Caco-2 (cell line): ENCODE measurements around the gene PRCP. TPM values are rescaled to one million over a fixed set of nuclear protein-coding genes. Genes with fewer than 3 reads are reported as not detected.

ENCODE experiments used
- BruUV-seq: library from RNA; stranded (reverse); fragments of 400-500 nt; replicated peaks from 2 replicates; lab custom pipeline; 2021; lab: Mats Ljungman, UMichigan
- CTCF ChIA-PET: fragments of 300-600 bp; sonication (Branson Sonifier 250); formaldehyde crosslinking; loops from one replicate; lab custom pipeline; 2022; ENCODE audit warnings: antibody characterized with exemption; lab: Charles Lee
- POLR2A ChIA-PET: fragments of 300-600 bp; sonication (Branson Sonifier 250); formaldehyde crosslinking; loops from one replicate; lab custom pipeline; 2022; ENCODE audit warnings: antibody characterized with exemption; lab: Charles Lee
- DNase-seq, 2 experiments: peaks; one replicate each; pipeline versions ENCODE4 v3.0.0 to v3.0.0-alpha.2; 2020 to 2022
- H3K27me3 ChIP-seq: replicated peaks from 2 replicates; pipeline ENCODE4 v1.6.0; 2011; ENCODE audit warnings: low read length; ENCODE audit not compliant: control insufficient read depth, insufficient read depth
- H3K36me3 ChIP-seq: 2 replicates; pipeline ENCODE4 v1.5.1; 2011; ENCODE audit warnings: low read length; ENCODE audit not compliant: control insufficient read depth, insufficient read depth
- H3K4me1 ChIP-seq: fragments of 250-450 bp; sonication (Bioruptor Pico); 2 replicates; pipeline ENCODE4 v1.5.1; 2020; ENCODE audit warnings: mild to moderate bottlenecking
- H3K4me3 ChIP-seq: 2 replicates; pipeline ENCODE4 v1.5.1; 2011; ENCODE audit warnings: low read depth, mild to moderate bottlenecking, control low read depth, low read length
- H3K9me3 ChIP-seq: fragments of 250-450 bp; sonication (Bioruptor Pico); 2 replicates; pipeline ENCODE4 v1.5.1; 2020; ENCODE audit warnings: mild to moderate bottlenecking, moderate library complexity
- H3K27ac Mint-ChIP-seq: one replicate; pipeline ENCODE4 v1.8.0; 2022; ENCODE audit warnings: mixed read lengths; ENCODE audit not compliant: unreplicated experiment
- H3K27me3 Mint-ChIP-seq: one replicate; pipeline ENCODE4 v1.8.0; 2022; ENCODE audit warnings: mixed read lengths; ENCODE audit not compliant: insufficient read depth, unreplicated experiment
- H3K36me3 Mint-ChIP-seq: one replicate; pipeline ENCODE4 v1.8.0; 2022; ENCODE audit warnings: mild to moderate bottlenecking, mixed read lengths; ENCODE audit not compliant: insufficient read depth, unreplicated experiment
- H3K4me1 Mint-ChIP-seq: one replicate; pipeline ENCODE4 v1.8.0; 2022; ENCODE audit warnings: low read depth, mixed read lengths; ENCODE audit not compliant: unreplicated experiment
- H3K4me3 Mint-ChIP-seq: one replicate; pipeline ENCODE4 v1.8.0; 2022; ENCODE audit warnings: mild to moderate bottlenecking, moderate library complexity, mixed read lengths; ENCODE audit not compliant: unreplicated experiment
- H3K9me3 Mint-ChIP-seq: one replicate; pipeline ENCODE4 v1.8.0; 2022; ENCODE audit warnings: mixed read lengths; ENCODE audit not compliant: unreplicated experiment
- intact Hi-C: fragments of 100-400 bp; cut with micrococcal nuclease; formaldehyde crosslinking; loops from one replicate; pipeline ENCODE4 v1.10.0; 2022; ENCODE audit not compliant: unreplicated experiment
- total RNA-seq: library from RNA; stranded (reverse); gene quantifications from 2 replicates; pipeline ENCODE4 v1.2.3, GENCODE V29; 2022
- TF ChIP-seq, protein P1 (sequence below), 2 experiments: fragments of 200-600 bp in 1 of 2; IDR thresholded peaks; 1 replicate in 1 of 2; 2 replicates in 1 of 2; pipeline versions ENCODE4 v1.5.1 to v1.8.0; 2011 to 2022; ENCODE audit warnings: antibody characterized with exemption in 1 of 2, control low read depth in 1 of 2, inconsistent platforms in 1 of 2, low read depth in 1 of 2, low read length in 1 of 2, mild to moderate bottlenecking in 1 of 2, moderate library complexity in 1 of 2; ENCODE audit not compliant: insufficient read depth in 1 of 2, severe bottlenecking in 1 of 2, unreplicated experiment in 1 of 2

The PRCP gene
- total RNA-seq, 1 experiment from 2014 or later = 107 TPM

GRCh38 chr11:82832983-82833382 is 67.2 kb downstream of the PRCP start:
- no TSS peak for BruUV-seq
- no peaks in the 10 kb centered on the region for H3K36me3 Mint-ChIP-seq
- intact Hi-C loops = loop anchor here (2.0 kb wide), 1 partner anchor 24 kb away; no protein-coding TSS in a partner anchor
- H3K36me3 ChIP-seq = no peaks in the 10 kb centered on the region; the same call in 1 of the 2 replicates
- H3K4me1 Mint-ChIP-seq = no peaks in the 10 kb centered on the region
- no peak overlapping the region for H3K27ac Mint-ChIP-seq
- H3K9me3 ChIP-seq = no peaks in the 10 kb centered on the region
- no peaks in the 10 kb centered on the region for H3K4me1 ChIP-seq
- no peak overlapping the region for H3K4me3 ChIP-seq
- TF ChIP-seq, protein P1, sequence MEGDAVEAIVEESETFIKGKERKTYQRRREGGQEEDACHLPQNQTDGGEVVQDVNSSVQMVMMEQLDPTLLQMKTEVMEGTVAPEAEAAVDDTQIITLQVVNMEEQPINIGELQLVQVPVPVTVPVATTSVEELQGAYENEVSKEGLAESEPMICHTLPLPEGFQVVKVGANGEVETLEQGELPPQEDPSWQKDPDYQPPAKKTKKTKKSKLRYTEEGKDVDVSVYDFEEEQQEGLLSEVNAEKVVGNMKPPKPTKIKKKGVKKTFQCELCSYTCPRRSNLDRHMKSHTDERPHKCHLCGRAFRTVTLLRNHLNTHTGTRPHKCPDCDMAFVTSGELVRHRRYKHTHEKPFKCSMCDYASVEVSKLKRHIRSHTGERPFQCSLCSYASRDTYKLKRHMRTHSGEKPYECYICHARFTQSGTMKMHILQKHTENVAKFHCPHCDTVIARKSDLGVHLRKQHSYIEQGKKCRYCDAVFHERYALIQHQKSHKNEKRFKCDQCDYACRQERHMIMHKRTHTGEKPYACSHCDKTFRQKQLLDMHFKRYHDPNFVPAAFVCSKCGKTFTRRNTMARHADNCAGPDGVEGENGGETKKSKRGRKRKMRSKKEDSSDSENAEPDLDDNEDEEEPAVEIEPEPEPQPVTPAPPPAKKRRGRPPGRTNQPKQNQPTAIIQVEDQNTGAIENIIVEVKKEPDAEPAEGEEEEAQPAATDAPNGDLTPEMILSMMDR (IDR thresholded peaks at IDR 0.05; ENCODE audit: insufficient read depth in 1 of 2, low read depth in 1 of 2, low read length in 1 of 2, severe bottlenecking in 1 of 2, unreplicated experiment in 1 of 2) = no peak
- DNase-seq = no peak
- no peak overlapping the region for H3K4me3 Mint-ChIP-seq
- H3K9me3 Mint-ChIP-seq = no peaks in the 10 kb centered on the region
- CTCF ChIA-PET = no interaction called here
- no peaks in the 10 kb centered on the region for H3K27me3 Mint-ChIP-seq
- POLR2A ChIA-PET = no interaction called here
- H3K27me3 ChIP-seq = no peaks in the 10 kb centered on the region

- Histone ChIP-seq H3K36me3 (no peaks in the 10 kb centered on the region; the same call in 1 of the 2 replicates), H3K27me3 (no peaks in the 10 kb centered on the region), H3K4me1 (peaks cover 8% of the 10 kb centered on the region), H3K9me3 (no peaks in the 10 kb centered on the region), H3K4me3 (no peak overlapping the region)
- no peak for DNase-seq
- intact Hi-C loops = no loop called here
- Mint-ChIP-seq H3K27ac (no peak overlapping the region), H3K9me3 (no peaks in the 10 kb centered on the region), H3K27me3 (no peaks in the 10 kb centered on the region), H3K36me3 (no peaks in the 10 kb centered on the region), H3K4me3 (no peak overlapping the region), H3K4me1 (peaks cover 11% of the 10 kb centered on the region)
- BruUV-seq = no TSS peak
- ChIA-PET POLR2A (no interaction called here), CTCF (interaction anchor here (0.6 kb wide), 1 partner anchor 783 kb away, joined by 4 read pairs; no protein-coding TSS in a partner anchor)
- TF ChIP-seq, protein P1 (IDR thresholded peaks at IDR 0.05; ENCODE audit: insufficient read depth in 1 of 2, low read depth in 1 of 2, low read length in 1 of 2, severe bottlenecking in 1 of 2, unreplicated experiment in 1 of 2) = no peak
Measured at GRCh38 chr11:82831364-82831763, 68.9 kb downstream of the PRCP start.

- ChIA-PET POLR2A (no interaction called here), CTCF (interaction anchor here (0.6 kb wide), 1 partner anchor 782 kb away, joined by 4 read pairs; no protein-coding TSS in a partner anchor)
- H3K27ac Mint-ChIP-seq = no peak overlapping the region
- H3K4me3 ChIP-seq = no peak overlapping the region
- H3K4me1 Mint-ChIP-seq = peaks cover 11% of the 10 kb centered on the region
- no peaks in the 10 kb centered on the region for H3K9me3 Mint-ChIP-seq
- no peaks in the 10 kb centered on the region for H3K36me3 Mint-ChIP-seq
- H3K4me3 Mint-ChIP-seq = no peak overlapping the region
- intact Hi-C loops = no loop called here
- no peaks in the 10 kb centered on the region for H3K9me3 ChIP-seq
- H3K27me3 ChIP-seq = no peaks in the 10 kb centered on the region
- no peaks in the 10 kb centered on the region for H3K27me3 Mint-ChIP-seq
- peaks cover 8% of the 10 kb centered on the region for H3K4me1 ChIP-seq
- no peaks in the 10 kb centered on the region; the same call in 1 of the 2 replicates for H3K36me3 ChIP-seq
- no peak for DNase-seq
- TF ChIP-seq, protein P1 (IDR thresholded peaks at IDR 0.05; ENCODE audit: insufficient read depth in 1 of 2, low read depth in 1 of 2, low read length in 1 of 2, severe bottlenecking in 1 of 2, unreplicated experiment in 1 of 2) = no peak
- no TSS peak for BruUV-seq
Measured at GRCh38 chr11:82830746-82831145, 69.5 kb downstream of the PRCP start.
